Loucy (cell line): Measurements from ENCODE around the gene EML1.

Source experiments
- EZH2phosphoT487 ChIP-seq: fragments of 200-600 bp; IDR thresholded peaks from 2 replicates; pipeline ENCODE4 v1.6.1; 2018; ENCODE audit warnings: antibody characterized with exemption, mild to moderate bottlenecking, moderate library complexity, borderline replicate concordance
- TF ChIP-seq, protein P1 (sequence below): fragments of 200-600 bp; sonication (generic); conservative IDR thresholded peaks from 2 replicates; pipeline ENCODE4 v1.5.1; 2014; ENCODE audit warnings: mild to moderate bottlenecking, antibody characterized with exemption, low read length

GRCh38 chr14:99772371-99773283 is 20.6 kb upstream of the EML1 start:
- TF ChIP-seq, protein P1, sequence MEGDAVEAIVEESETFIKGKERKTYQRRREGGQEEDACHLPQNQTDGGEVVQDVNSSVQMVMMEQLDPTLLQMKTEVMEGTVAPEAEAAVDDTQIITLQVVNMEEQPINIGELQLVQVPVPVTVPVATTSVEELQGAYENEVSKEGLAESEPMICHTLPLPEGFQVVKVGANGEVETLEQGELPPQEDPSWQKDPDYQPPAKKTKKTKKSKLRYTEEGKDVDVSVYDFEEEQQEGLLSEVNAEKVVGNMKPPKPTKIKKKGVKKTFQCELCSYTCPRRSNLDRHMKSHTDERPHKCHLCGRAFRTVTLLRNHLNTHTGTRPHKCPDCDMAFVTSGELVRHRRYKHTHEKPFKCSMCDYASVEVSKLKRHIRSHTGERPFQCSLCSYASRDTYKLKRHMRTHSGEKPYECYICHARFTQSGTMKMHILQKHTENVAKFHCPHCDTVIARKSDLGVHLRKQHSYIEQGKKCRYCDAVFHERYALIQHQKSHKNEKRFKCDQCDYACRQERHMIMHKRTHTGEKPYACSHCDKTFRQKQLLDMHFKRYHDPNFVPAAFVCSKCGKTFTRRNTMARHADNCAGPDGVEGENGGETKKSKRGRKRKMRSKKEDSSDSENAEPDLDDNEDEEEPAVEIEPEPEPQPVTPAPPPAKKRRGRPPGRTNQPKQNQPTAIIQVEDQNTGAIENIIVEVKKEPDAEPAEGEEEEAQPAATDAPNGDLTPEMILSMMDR: no peak
- no peak for TF ChIP-seq EZH2phosphoT487
